GM12872 (cell line): ENCODE results near the gene NKX1-1.

Experiments
- TF ChIP-seq, protein P1 (sequence below): IDR thresholded peaks from 3 replicates; pipeline ENCODE4 v1.5.1; 2011; ENCODE audit warnings: low read depth, mild to moderate bottlenecking, low read length, moderate library complexity; ENCODE audit not compliant: insufficient read depth

Gene NKX1-1

GRCh38 chr4:1366371-1367229 lies 39.6 kb downstream of the NKX1-1 start:
- TF ChIP-seq, protein P1, sequence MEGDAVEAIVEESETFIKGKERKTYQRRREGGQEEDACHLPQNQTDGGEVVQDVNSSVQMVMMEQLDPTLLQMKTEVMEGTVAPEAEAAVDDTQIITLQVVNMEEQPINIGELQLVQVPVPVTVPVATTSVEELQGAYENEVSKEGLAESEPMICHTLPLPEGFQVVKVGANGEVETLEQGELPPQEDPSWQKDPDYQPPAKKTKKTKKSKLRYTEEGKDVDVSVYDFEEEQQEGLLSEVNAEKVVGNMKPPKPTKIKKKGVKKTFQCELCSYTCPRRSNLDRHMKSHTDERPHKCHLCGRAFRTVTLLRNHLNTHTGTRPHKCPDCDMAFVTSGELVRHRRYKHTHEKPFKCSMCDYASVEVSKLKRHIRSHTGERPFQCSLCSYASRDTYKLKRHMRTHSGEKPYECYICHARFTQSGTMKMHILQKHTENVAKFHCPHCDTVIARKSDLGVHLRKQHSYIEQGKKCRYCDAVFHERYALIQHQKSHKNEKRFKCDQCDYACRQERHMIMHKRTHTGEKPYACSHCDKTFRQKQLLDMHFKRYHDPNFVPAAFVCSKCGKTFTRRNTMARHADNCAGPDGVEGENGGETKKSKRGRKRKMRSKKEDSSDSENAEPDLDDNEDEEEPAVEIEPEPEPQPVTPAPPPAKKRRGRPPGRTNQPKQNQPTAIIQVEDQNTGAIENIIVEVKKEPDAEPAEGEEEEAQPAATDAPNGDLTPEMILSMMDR = no peak

DNA sequence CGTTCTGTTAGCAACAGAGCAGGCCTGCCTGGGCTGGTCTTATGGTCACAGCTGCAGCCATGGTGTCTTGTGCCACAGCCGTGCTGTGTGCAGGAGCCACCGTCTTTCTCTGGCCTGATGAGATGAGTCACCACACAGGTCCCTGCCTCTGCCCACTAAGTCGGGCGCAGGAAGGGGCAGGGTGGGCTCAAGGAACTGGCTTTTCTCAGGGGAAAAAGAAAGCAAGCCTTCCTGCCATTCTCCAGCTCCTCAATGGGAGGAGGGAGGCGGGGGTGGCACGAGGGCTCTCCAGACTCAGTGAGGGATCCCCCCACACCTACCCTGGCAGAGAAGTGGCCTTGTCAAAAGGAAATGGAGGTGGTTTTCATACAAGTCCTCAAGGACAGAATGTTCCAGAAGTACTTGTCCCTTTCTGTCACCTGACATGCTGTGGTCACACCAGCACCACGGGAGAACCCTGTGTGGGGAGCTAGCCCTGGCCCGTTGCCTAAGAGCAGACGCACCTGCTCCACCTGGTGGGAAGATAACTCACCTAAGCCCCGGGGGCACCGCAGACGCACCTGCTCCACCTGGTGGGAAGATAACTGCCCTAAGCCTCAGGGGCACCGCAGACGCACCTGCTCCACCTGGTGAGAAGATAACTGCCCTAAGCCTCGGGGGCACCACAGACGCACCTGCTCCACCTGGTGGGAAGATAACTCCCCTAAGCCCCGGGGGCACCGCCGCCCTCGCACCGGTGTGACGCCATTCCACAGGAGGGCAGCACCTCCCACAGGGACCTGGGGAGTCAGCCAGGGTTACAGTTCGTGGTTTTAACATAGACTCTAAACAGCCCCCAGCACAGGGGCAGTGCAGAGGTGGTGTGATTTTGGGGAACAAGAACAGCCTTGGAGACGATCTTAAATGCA lies 40.7 kb downstream of the NKX1-1 start:
- TF ChIP-seq, protein P1 = no peak

DNA sequence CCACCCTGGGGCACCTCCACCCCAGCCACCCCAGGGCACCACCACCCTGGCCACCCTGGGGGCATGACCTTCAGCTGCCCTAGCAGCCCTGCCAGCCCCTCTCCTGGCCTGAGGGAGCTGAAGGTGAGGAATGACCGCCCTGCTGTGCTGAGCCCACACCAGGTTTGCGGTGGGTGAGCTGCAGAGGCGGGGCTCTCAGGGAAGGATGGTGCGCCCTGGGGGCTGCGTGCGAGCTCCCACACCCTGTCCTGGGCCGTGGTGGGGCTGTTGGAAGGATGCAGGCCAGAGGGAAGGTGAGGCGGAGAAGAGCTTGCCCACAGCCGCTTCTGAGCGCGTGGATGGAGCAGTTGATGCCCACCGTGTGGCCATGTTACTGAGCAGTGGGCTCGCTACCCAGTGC lies 41.5 kb downstream of the NKX1-1 start:
- TF ChIP-seq, protein P1 = no peak

DNA sequence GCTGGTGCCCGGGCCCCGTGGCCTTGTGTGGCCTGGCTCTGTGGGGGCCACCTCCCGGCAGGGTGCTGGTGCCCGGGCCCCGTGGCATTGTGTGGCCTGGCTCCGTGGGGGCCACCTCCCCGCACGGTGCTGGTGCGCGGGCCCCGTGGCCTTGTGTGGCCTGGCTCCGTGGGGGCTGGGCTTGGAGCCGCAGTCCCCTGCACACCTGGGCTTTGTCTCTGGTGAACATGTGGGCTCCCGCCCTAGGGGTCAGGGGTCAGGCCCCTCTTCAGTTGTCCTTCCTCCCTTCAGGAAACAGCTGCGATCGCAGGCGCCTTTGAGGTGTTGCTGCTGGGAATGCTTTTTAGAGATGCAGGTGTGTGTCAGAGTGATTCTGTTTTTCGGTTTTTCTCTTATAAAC lies 42.0 kb downstream of the NKX1-1 start:
- TF ChIP-seq, protein P1 = no peak

DNA sequence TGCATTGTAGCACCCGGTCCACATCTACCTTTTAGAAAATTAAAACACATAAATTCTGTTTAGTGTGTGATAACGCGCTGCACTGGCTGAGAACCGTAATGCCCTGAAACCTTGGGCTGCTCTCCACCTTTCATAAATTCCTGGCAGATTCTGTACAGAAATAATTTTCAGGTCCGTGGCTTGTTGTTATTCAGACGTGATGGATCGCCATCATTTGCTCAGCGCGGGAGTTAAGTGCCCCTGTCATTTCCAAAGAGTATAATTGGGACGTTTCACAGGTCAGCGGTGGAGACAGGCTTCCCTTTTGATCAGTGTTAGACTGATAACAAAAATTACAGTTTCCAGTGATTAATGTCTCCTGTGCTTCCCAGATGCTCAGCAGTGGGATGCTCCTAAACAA lies 42.7 kb downstream of the NKX1-1 start:
- TF ChIP-seq, protein P1 = no peak

DNA sequence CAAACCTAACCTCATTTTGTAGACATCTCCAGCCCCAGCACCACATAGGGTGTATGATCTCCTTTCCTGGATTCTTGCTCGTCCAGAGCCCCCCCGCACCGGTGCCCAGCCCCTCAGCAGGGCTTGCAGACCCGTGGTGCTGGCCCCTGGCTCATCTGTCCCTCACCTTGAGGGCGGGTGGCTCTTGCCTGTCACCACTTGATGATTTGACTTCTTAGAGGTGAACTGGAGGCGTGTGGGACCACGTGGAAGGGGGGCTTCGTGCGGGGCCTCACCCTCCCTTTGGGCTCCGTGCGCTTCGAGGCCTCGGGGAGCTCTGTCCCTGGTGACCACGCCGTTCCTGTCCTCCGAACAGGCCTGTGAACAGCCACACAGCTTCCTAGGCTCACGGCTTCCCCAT lies 43.7 kb downstream of the NKX1-1 start:
- TF ChIP-seq, protein P1 = no peak

DNA sequence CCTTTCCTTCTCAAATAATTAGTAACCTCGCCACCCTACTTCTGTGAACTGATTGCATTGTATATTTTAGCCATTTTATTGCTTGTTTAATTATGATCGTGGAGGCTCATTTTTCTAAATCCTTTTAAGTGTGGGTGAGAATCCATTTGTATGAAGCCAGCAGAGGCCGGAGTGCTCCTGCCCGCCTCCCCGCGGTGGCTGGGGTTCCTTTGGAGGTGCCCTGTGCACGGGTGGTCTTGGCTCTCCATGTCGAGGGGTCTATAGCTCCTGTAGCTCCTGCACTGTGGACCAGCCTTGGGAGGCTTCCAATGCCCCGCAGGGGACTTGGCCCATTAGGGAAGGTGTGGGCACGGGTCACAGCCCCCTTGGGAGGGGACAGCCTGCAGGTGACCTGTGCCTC lies 44.2 kb downstream of the NKX1-1 start:
- TF ChIP-seq, protein P1 = no peak
